ENCODE results near the gene CDK5RAP1.
"Not testable (repeated sequence)": the region's sequence is repeated elsewhere in the genome, so short reads cannot be mapped to it uniquely, and the experiment has no call there.

The CDK5RAP1 gene

GRCh38 chr20:33418033-33418432 is 16.7 kb upstream of the CDK5RAP1 start:
- no peak for DNase-seq

- DNase-seq, result no peak
These were observed 14.6 kb upstream of the CDK5RAP1 start for GRCh38 chr20:33415948-33416347.

- no peak for DNase-seq
These were observed 11.1 kb upstream of the CDK5RAP1 start for GRCh38 chr20:33412484-33412838.

GRCh38 chr20:33411711-33412483 is 10.6 kb upstream of the CDK5RAP1 start:
- DNase-seq, result no peak

- no peak for DNase-seq
These were observed 9.9 kb upstream of the CDK5RAP1 start for GRCh38 chr20:33411242-33411641.

- no peak for DNase-seq
These were observed 8.9 kb upstream of the CDK5RAP1 start for GRCh38 chr20:33410081-33410742.

- DNase-seq, result no peak
These were observed 7.7 kb upstream of the CDK5RAP1 start for GRCh38 chr20:33408716-33409654.

GRCh38 chr20:33408313-33408712 is 7.0 kb upstream of the CDK5RAP1 start:
- no peak for DNase-seq

- no peak for DNase-seq
These were observed 6.5 kb upstream of the CDK5RAP1 start for GRCh38 chr20:33407796-33408195.

- DNase-seq, result no peak
These were observed 5.9 kb upstream of the CDK5RAP1 start for GRCh38 chr20:33407251-33407650.

GRCh38 chr20:33404281-33404680 is 3.0 kb upstream of the CDK5RAP1 start:
- DNase-seq, result no peak

- DNase-seq, result no peak
These were observed 626 bp upstream of the CDK5RAP1 start for GRCh38 chr20:33401921-33402369.

- DNase-seq, result no peak
These were observed 521 bp downstream of the CDK5RAP1 start for GRCh38 chr20:33400812-33401183.

- no peak for DNase-seq
These were observed 1.4 kb downstream of the CDK5RAP1 start for GRCh38 chr20:33399924-33400323.

GRCh38 chr20:33394718-33395117 is 6.6 kb downstream of the CDK5RAP1 start:
- no peak for DNase-seq

- DNase-seq, result no peak
These were observed 7.7 kb downstream of the CDK5RAP1 start for GRCh38 chr20:33393609-33394008.

GRCh38 chr20:33391722-33392415 is 9.4 kb downstream of the CDK5RAP1 start:
- no peak for DNase-seq

GRCh38 chr20:33389326-33389725 is 12.0 kb downstream of the CDK5RAP1 start:
- DNase-seq, result not testable (repeated sequence)

GRCh38 chr20:33388268-33388667 is 13.1 kb downstream of the CDK5RAP1 start:
- no peak for DNase-seq

- DNase-seq, result no peak
These were observed 14.1 kb downstream of the CDK5RAP1 start for GRCh38 chr20:33387177-33387576.

GRCh38 chr20:33386673-33387072 is 14.6 kb downstream of the CDK5RAP1 start:
- DNase-seq, result no peak

- no peak for DNase-seq
These were observed 24.0 kb downstream of the CDK5RAP1 start for GRCh38 chr20:33377366-33377765.

Data from activated naive CD4-positive, alpha-beta T cell treated with anti-CD3 and anti-CD28 coated beads, Interleukin-2, amount 50 U/mL, for 16 hours (primary cell).